Astrocyte of the cerebellum (primary cell): ENCODE results near the gene PM20D1.
A peak's percentile ranks its signal among the peaks of the same experiment; 100 is the strongest.

ENCODE experiments used
- DNase-seq: peaks from one replicate; pipeline ENCODE4 v3.0.0-alpha.2; 2011; ENCODE audit warnings: low read depth
- H3K4me3 ChIP-seq: 2 replicates; pipeline ENCODE4 v1.5.1; 2011; ENCODE audit warnings: mild to moderate bottlenecking, low read depth, low read length, moderate library complexity
- CTCF ChIP-seq: IDR thresholded peaks from 2 replicates; pipeline ENCODE4 v1.5.1; 2012; ENCODE audit warnings: low read length, low read depth, moderate library complexity, mild to moderate bottlenecking; ENCODE audit errors: missing control alignments
- in situ Hi-C: cut with HindIII; loops from 2 replicates; pipeline ENCODE4 v1.10.0; 2017; ENCODE audit warnings: low sequenced_read_pairs

PM20D1 gene

GRCh38 chr1:205794011-205794730, 55.8 kb downstream of the PM20D1 start:
- in situ Hi-C loops = no loop called here
- H3K4me3 ChIP-seq = no peak overlapping the region
- DNase-seq = no peak
- TF ChIP-seq CTCF = no peak

GRCh38 chr1:205792961-205793673, 56.8 kb downstream of the PM20D1 start:
- TF ChIP-seq CTCF = no peak
- DNase-seq = no peak
- H3K4me3 ChIP-seq = no peak overlapping the region
- in situ Hi-C loops = no loop called here

GRCh38 chr1:205792481-205792881, 57.5 kb downstream of the PM20D1 start:
- DNase-seq = no peak
- no peak for TF ChIP-seq CTCF
- in situ Hi-C loops = no loop called here
- no peak overlapping the region for H3K4me3 ChIP-seq

- H3K4me3 ChIP-seq = no peak overlapping the region
- peak; percentile 31 for DNase-seq
- in situ Hi-C loops = no loop called here
- peak; percentile 84 for TF ChIP-seq CTCF
Observed at GRCh38 chr1:205791568-205792180, 58.3 kb downstream of the PM20D1 start.

GRCh38 chr1:205787287-205787916, 62.5 kb downstream of the PM20D1 start:
- no peak for DNase-seq
- in situ Hi-C loops = no loop called here
- TF ChIP-seq CTCF = no peak
- no peak overlapping the region for H3K4me3 ChIP-seq

GRCh38 chr1:205786601-205787000, 63.3 kb downstream of the PM20D1 start:
- in situ Hi-C loops = no loop called here
- DNase-seq = no peak
- no peak overlapping the region for H3K4me3 ChIP-seq
- TF ChIP-seq CTCF = no peak
